ENCODE data around the gene NOC4L. TPM values are rescaled to one million over a fixed set of nuclear protein-coding genes. Genes with fewer than 3 reads are reported as not detected.

NOC4L gene
- total RNA-seq, 1 experiment from 2014 or later: 11.9 TPM

DNA sequence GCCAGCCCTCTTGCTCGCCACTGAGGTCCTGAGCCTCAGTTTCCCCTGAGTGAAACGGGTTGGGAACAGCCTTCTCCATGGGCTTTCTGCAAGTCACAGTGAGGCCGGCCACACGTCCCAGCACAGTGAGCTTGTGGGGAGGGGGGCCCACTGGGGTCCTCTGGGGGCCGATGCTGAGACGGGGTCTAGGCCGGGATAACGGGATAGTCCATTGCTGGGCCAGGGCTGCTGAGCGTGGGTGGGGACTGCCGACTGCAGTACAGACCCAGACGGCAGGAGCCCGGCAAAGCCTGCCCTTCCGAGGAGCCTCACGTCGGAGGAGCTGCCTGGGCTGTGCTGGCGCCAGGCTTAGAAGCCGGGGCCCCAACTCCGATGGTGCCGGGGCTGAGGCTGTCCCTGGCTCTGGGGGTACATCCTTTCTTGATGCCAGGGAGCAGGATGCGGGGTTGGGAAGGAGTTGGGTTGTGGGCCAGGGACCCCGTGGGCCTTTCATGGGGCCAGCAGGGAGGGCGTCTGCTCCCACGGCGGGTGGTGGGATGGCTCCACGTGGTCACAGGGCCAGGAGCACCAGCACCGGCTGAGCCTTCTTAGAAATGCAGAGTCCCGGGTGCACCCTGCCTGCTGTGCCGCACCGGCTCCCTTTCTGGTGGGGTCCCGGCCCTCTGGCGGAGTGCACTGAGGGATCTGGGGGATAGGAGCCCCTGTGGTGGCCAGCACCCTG, 24.2 kb downstream of the NOC4L start:
- Histone ChIP-seq H3K36me3 (no peaks in the 10 kb centered on the region), H3K27me3 (replicated peaks) (peaks cover 36% of the 10 kb centered on the region), H3K4me3 (no peak overlapping the region), H3K9me3 (replicated peaks) (no peaks in the 10 kb centered on the region), H3K4me1 (replicated peaks) (no peaks in the 10 kb centered on the region), H3K27ac (no peak overlapping the region)
- no peak for DNase-seq (ENCODE audit: low read depth in 1 of 2, low spot score in 2 of 2)

DNA sequence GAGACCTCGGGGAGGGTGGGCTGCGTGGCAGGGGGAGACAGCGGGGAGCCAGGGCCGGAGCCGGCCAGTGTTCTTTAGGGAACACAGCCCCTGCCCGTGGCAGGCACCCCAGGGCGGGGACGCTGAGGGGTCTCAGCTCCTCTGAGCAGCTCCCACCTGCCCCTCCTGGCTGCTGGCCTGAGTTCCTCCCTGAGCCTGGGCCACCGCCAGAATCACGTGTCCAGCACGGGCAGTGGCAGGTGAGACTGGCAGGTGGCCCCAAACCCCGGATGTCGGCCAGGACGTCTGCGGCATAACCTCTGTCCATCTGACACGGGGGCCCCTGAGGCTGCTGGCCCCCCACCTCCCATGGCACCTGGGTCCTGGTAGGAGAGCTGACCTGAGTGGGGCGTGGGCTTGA, 25.1 kb downstream of the NOC4L start:
- Histone ChIP-seq H3K27ac (no peak overlapping the region), H3K36me3 (no peaks in the 10 kb centered on the region), H3K27me3 (replicated peaks) (peaks cover 38% of the 10 kb centered on the region), H3K4me1 (replicated peaks) (no peaks in the 10 kb centered on the region), H3K4me3 (no peak overlapping the region), H3K9me3 (replicated peaks) (no peaks in the 10 kb centered on the region)
- DNase-seq (ENCODE audit: low read depth in 1 of 2, low spot score in 2 of 2): no peak

DNA sequence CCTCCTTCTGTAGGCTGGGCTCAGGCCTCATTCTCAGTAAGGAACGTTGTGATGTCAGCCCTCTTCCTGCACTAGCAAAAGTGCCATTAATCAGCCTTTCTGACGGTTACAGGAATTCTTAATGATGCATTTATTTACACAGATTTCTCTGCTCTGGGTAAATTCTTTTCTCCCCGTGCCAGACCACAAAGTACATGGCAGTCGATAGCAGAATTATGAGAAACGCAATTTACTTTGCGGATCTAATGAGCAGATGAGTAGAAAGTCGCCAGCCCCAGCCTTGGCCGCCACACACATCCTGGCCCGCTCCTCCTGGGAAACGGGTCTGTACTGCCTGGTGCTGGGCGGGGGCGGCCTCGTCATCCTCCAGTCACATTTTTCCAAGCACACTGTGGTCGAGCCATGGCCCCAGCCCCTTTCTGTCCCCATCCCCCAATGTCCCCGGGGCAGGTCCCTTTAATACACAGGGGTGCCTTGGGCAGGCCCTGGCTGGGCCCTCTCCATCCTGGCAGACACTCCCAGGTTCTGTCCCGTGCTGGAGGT, 25.9 kb downstream of the NOC4L start:
- H3K36me3 ChIP-seq: no peaks in the 10 kb centered on the region
- no peak overlapping the region for H3K4me3 ChIP-seq
- no peaks in the 10 kb centered on the region for H3K9me3 ChIP-seq (replicated peaks)
- H3K4me1 ChIP-seq (replicated peaks): no peaks in the 10 kb centered on the region
- peaks cover 46% of the 10 kb centered on the region for H3K27me3 ChIP-seq (replicated peaks)
- H3K27ac ChIP-seq: no peak overlapping the region
- no peak for DNase-seq (ENCODE audit: low read depth in 1 of 2, low spot score in 2 of 2)

DNA sequence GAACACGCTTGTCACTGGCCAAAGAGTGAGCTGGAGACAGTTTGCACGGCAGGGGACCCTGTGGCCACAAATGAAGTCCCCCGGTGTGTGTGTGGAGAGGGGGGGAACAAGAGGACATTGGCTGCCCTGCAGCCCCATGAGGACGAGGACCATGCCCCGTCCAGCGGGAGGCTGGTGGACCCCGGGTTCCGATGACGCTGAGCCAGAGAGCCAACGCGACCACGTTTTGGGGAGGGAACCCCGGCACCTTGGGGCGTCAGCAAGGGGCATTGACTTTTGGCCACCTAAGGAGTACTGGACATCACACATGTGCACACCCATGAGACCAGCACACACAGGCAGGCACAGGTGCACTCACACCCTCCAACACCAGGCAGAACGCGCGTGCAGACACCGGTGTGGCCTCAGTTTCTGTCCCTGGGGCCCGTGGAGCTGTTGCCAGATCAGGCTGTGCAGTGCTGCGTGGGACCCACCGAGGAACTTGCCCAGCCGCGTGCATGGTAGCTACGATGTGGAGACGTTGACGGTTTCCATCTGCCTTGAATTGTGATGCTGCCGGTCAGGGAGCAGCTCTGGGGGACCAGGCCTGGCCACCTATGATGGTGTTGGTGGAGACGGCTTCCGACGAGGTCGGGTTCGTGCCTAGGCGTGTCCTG, 26.5 kb downstream of the NOC4L start:
- no peaks in the 10 kb centered on the region for H3K9me3 ChIP-seq (replicated peaks)
- no peak for DNase-seq (ENCODE audit: low read depth in 1 of 2, low spot score in 2 of 2)
- peaks cover 49% of the 10 kb centered on the region for H3K27me3 ChIP-seq (replicated peaks)
- H3K4me1 ChIP-seq (replicated peaks): no peaks in the 10 kb centered on the region
- no peak overlapping the region for H3K4me3 ChIP-seq
- no peak overlapping the region for H3K27ac ChIP-seq
- H3K36me3 ChIP-seq: no peaks in the 10 kb centered on the region

DNA sequence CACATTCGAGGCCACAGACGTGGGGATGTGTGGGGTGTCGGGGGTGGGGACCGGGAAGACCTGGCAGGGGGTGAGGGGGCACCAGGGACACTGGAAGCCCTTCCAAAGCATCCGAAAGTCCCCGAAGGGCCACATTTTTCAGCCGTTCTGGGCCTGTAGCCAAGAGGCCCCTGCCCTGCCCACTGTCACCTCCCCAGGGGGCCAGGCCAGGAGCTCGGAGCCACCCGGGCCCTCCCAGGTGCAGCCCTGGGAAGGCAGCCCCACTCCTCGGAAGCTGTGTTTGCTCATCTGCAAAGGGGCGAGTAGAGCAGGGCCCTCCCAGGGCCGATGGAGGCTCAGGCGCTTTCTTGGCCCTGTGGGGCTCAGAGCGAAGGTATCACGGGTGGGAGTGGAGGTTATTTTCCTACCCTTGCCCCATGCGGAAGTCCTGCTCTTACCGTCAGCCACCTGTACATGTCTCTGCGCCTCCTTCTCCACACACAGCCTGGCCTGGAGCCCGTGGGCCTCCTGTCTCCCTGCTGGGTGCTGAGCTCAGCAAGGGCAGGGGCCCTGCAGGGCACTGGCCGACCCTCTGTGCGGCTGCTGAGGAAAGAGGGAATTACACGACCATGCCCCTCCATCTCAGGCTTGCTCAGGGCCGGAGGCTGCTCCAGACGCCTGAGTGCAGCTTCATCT, 27.2 kb downstream of the NOC4L start:
- Histone ChIP-seq H3K4me1 (replicated peaks) (no peaks in the 10 kb centered on the region), H3K27me3 (replicated peaks) (peaks cover 54% of the 10 kb centered on the region), H3K27ac (no peak overlapping the region), H3K36me3 (no peaks in the 10 kb centered on the region), H3K4me3 (no peak overlapping the region), H3K9me3 (replicated peaks) (no peaks in the 10 kb centered on the region)
- DNase-seq (ENCODE audit: low read depth in 1 of 2, low spot score in 2 of 2): no peak

DNA sequence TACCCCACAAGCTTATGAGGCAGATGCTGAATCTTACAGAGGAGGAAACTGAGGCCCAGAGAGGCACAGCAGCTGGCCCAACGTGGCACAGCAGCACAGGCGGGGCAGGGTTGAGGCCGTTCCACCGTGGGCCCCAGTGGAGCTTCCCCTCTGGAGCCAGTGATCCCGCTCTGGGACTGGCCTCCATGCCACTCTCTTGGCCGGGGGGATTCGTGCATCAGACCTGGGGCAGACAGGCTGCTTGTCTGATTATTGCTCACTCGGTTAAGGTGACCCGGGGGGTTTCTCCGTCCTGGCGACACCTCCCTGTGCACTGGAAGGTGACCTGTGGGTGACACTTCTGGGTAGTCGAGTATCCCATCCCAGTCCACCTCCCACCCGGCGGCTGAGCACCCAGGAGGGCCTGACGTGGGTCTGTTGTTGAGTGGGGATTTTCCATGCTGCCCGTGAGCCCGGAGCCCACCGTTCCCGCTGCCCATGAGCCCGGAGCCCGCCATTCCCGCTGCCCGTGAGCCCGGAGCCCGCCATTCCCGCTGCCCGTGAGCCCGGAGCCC, 27.8 kb downstream of the NOC4L start:
- no peak for DNase-seq (ENCODE audit: low read depth in 1 of 2, low spot score in 2 of 2)
- Histone ChIP-seq H3K27me3 (replicated peaks) (peaks cover 58% of the 10 kb centered on the region), H3K4me1 (replicated peaks) (no peaks in the 10 kb centered on the region), H3K9me3 (replicated peaks) (no peaks in the 10 kb centered on the region), H3K36me3 (no peaks in the 10 kb centered on the region), H3K4me3 (no peak overlapping the region), H3K27ac (no peak overlapping the region)

DNA sequence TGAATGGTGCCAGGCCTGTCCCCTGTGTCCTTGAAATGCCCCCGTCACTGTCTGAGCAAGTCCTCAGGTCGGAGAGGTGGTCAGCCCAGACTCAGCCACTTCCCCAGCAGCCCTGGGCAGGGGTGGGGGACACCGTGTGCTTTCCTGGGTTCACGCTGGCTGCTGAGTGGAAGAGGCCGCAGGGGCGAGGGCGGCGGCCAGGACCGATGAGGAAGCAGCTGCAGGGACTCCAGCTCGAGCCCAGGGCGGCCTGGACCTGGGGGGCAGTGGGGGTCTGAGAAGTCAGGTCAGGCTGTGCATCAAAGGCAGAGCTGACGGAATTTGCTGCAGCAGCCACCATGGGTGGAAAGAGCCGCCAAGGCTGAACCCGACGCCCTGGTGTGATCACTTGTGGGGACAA, 28.4 kb downstream of the NOC4L start:
- Histone ChIP-seq H3K4me1 (replicated peaks) (no peaks in the 10 kb centered on the region), H3K4me3 (no peak overlapping the region), H3K9me3 (replicated peaks) (no peaks in the 10 kb centered on the region), H3K27me3 (replicated peaks) (peaks cover 63% of the 10 kb centered on the region), H3K27ac (no peak overlapping the region), H3K36me3 (no peaks in the 10 kb centered on the region)
- no peak for DNase-seq (ENCODE audit: low read depth in 1 of 2, low spot score in 2 of 2)

DNA sequence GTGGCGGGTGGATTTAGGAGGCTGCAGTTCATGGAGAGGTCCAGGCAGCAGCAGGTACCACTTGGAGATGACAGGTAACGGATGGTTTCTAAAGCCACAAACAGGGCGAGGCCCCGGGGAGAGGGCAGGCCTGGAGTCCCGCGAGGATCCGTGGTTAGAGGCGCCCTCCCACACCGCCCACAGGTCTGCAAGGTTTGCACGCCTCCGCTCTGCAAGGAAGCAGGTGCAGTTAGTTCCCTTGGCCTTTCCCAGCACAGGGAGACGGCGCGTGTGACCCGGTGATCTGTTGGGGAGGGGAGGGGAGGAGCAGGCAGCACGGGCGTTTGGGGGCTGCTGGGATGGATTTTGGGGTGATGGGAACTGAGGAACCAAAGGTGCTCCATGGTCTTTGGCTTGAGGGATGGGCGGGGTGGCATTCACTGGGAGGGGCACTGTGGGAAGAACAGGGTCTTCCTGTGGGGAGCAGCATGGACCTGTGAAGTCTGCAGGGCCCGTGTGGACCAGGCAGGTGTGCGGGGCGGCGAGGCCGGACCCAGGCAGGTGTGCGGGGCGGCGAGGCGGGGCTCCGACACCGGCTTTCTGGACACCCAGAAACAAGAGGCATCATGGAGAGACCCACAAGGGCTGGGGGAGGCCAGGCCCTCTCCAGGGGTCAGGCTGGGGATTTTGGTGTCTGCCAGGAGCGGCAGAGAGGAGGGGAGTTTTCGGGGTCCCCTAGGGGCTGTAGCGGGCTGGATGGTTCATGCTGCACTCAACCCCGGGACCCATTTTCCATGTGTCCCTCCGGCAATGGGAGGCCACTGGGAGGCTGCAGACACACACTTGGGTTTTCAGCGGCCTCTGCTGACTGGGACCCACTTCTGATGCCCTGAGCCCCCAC, 29.1 kb downstream of the NOC4L start:
- H3K27me3 ChIP-seq (replicated peaks): peaks cover 65% of the 10 kb centered on the region
- no peaks in the 10 kb centered on the region for H3K36me3 ChIP-seq
- no peak overlapping the region for H3K4me3 ChIP-seq
- H3K4me1 ChIP-seq (replicated peaks): no peaks in the 10 kb centered on the region
- DNase-seq (ENCODE audit: low read depth in 1 of 2, low spot score in 2 of 2): no peak
- H3K27ac ChIP-seq: no peak overlapping the region
- H3K9me3 ChIP-seq (replicated peaks): no peaks in the 10 kb centered on the region

DNA sequence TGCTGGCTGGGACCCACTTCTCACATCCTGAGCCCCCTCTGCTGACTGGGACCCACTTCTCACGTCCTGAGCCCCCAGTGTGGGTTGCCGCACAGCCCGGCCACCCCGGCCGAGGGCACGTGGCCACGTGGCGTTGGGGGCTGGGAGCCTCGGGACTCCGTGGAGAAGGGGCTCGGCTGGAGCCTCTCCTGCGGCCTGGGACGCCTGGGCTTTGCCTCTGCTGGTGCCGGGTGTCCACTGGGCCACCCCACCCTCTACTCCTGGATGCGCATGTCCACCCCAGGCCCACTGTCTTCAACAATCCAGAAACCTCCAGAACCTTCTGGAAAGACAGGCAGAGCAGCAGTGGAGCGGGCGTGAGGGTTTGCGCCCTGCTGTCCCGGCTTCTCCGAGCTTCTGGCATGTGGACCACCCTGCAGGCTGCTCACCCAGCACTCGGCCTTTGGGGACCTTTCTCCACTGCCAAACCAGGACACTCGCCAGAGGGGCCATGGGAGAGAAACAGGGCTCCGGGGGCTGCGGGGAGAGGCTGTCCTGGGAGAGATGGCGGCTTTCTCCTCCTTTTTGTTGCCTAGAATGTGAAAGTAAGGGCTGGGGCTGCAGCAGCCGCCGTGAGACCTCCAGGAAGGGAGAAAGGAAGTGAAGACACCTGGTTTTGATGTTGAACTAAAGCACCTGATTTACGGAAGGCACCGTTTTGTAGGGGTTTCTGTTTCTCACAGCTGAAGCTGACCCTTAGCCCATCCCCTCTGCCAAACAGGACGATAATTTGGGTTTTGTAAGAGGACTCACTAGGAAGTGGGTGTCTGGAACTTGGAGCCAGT, 30.0 kb downstream of the NOC4L start:
- Histone ChIP-seq H3K27me3 (replicated peaks) (peaks cover 63% of the 10 kb centered on the region), H3K27ac (no peak overlapping the region), H3K4me1 (replicated peaks) (no peaks in the 10 kb centered on the region), H3K4me3 (no peak overlapping the region), H3K36me3 (no peaks in the 10 kb centered on the region), H3K9me3 (replicated peaks) (no peaks in the 10 kb centered on the region)
- DNase-seq (ENCODE audit: low read depth in 1 of 2, low spot score in 2 of 2): no peak

DNA sequence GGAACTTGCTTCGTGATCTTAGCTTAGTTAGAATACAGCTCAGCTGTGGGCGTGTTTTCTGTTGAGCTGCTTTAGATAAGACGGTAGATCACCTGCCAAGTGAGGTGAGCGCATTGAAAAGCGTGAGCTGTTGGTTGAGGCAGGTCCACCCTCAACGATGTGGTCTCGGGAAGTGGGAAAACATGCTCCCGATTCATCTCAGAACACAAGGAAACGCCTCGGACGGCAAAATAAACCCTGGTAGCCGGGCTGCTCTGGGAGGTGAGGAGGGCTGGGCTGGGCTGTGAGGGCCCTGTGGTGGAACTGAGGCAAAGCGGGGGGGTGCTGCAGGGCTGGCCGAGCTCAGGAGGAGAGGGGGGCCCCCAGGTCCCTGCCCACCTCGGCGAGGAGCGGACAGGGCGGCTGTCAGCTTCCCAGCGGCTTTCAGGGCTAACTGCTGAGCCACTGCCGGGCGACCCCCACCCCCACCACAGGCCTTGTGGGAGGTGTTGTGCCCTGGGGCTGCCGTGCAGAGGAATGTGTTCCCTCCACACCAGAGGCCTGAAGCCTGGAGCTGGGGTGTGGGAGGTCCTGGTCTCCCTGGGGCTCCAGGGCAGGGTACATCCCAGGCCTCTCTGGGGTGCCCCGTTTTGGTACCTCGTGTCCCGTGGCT, 30.7 kb downstream of the NOC4L start:
- H3K36me3 ChIP-seq: no peaks in the 10 kb centered on the region
- H3K9me3 ChIP-seq (replicated peaks): no peaks in the 10 kb centered on the region
- no peak overlapping the region for H3K27ac ChIP-seq
- DNase-seq (ENCODE audit: low read depth in 1 of 2, low spot score in 2 of 2): no peak
- H3K4me3 ChIP-seq: no peak overlapping the region
- H3K27me3 ChIP-seq (replicated peaks): peaks cover 56% of the 10 kb centered on the region
- no peaks in the 10 kb centered on the region for H3K4me1 ChIP-seq (replicated peaks)

DNA sequence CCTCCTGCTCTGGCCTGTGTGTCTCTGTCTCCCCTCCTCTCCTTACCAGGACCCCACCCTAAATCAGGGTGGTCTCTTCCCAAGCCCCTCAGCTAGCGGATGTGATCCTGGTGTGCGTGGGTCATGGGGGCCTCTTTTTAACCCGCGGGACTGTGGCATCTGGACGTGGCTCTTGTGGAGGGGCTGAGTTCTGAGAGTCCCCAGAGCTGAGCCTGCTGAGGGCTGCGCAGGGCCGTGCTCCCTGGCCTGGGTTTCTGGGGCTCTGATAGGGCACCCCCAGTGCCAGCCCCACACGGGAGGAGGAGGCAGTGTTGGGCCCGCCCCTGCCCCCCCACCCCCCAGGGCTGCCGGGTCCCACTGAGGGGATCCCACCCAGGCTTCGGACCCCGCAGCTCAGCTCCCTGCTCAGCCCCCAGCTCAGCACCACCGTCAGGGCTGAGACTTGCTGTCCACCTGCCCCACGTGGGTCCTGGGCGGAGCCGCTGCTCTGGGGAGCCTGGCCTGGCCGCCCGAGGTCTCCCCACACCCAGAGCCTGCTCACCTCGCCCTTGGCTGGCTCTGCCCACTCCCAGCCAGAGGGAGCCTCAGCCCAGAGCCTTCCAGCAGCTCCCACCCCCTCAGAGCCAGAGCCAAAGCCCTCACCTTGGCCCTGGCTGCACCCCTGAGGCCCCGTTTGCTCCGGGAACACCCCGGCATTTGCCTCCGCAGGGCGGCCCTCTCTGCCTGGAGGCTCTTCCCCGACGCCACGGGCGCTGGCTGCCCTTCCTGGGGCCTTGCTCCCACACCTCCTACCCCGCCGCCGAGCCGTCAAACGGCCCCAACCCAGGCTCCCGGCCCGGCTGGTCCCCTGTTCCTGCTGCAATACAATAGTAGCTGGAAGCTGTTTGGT, 31.5 kb downstream of the NOC4L start:
- Histone ChIP-seq H3K4me3 (no peak overlapping the region), H3K4me1 (replicated peaks) (no peaks in the 10 kb centered on the region), H3K27ac (no peak overlapping the region), H3K36me3 (no peaks in the 10 kb centered on the region), H3K27me3 (replicated peaks) (peaks cover 49% of the 10 kb centered on the region), H3K9me3 (replicated peaks) (no peaks in the 10 kb centered on the region)
- DNase-seq (ENCODE audit: low read depth in 1 of 2, low spot score in 2 of 2): no peak

Data from SJSA1 (cell line).